ENCODE data around the gene RPA3.

The RPA3 gene

GRCh38 chr7:7731732-7732131 lies 13.3 kb upstream of the RPA3 start:
- ATAC-seq, result no peak

GRCh38 chr7:7720750-7721621 lies 2.6 kb upstream of the RPA3 start:
- no peak for ATAC-seq

DNA sequence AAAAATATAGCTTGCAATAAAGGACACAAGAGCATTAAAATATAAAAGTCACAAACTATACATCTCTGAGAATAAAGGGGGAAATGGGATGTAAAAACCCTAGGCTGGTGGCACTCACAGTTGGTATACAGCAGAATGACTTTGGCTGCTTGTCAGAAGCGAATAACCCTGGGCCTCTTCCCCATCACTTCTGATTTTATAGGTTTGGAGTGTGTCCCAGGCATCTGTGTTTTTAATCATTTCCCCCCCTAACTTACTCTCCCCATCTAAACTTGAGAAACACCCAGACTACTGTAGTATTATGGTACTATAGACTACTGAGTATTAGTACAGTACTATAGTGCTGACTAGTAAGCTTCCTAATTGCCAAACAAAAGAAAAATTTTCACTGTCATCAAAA lies 1.8 kb upstream of the RPA3 start:
- no peak for ATAC-seq

DNA sequence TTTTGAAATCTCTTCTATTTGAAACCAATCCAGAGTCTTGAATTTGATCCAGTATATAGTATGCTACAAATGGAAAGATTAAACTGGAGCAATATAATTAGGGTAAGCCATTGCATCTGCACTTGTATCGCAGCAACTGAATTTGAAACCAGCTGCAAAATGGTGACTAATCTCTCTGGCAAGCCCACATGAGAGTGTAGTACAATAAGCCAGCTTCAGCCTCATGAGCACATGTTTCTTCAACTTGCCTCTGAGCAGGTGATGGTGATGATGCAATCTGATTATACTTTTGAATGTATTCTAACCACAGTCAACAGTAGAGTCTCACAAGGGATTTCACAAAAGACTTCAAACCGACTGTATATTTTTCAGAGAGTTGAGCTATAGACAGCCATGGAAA lies 829 bp upstream of the RPA3 start:
- ATAC-seq, result peak; percentile 99 to 100

- no peak for ATAC-seq
Observed at GRCh38 chr7:7713730-7714129, 4.7 kb downstream of the RPA3 start.

GRCh38 chr7:7710469-7710868 lies 7.9 kb downstream of the RPA3 start:
- ATAC-seq, result no peak

DNA sequence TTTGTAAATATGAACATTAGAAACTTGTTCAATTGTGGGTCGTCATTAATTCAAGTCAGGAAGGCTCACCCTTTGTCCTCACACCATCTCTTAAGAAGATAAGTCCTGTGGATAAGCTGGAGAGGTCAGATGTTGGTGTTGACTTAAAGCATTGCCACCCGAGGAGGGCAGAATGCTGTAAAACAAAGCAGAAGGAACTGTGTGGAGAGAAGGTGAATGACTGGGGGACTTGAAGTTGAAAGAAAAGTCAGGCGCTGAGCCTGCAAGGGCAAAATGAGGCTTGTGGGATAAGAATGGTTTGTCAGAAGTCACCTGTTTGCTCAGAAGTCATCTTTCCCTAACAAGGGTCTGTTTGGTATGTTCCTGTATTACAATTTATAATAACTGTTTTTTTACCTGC lies 9.1 kb downstream of the RPA3 start:
- ATAC-seq, result no peak

GRCh38 chr7:7707806-7708205 lies 10.6 kb downstream of the RPA3 start:
- ATAC-seq, result no peak

DNA sequence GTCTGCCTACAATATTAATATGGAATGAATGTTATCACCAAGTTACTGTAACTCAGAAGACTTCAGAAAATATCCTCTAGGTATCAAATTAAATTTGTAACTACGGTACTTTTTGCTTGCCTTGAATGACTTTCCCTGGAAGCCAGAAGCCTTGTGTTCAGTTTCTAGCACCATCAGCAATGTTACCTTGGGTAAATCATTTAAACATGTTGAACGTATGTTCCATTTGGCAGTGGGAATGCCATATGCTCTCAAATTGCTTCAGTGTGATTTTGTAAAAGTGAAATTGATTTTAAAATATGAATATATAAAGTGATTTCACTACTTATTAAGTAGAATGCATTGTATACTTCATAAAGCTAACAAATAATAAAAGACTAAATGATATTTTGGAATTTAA lies 11.2 kb downstream of the RPA3 start:
- no peak for ATAC-seq

DNA sequence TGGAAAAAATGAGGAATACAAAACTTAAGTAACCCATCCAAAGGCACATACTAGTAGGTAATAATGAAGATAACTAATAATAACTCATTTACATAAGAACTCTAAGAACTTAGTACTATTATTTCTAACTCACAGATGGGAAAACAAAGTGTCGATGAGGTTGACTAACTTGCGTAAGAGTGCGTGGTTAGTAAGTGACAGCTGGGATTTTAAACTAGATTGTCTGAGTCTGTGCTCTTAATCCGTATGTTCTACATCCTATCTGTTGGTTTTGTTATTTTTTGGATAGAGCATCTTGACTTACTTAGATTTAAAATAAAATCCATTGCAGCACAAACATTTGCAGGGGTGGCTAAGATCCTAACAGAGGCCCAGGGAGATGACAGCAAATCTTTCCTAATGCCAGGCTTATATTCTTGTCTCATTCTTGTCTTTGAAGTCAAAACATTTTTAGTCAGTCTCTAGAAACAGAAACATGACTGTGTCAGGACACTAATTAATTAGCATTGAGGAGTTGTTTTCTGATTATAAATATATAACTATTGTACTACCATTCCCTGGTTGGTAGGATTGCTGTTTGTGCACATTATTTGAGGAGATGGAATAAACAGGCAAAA lies 11.7 kb downstream of the RPA3 start:
- ATAC-seq, result no peak

GRCh38 chr7:7706101-7706511 lies 12.3 kb downstream of the RPA3 start:
- no peak for ATAC-seq

GRCh38 chr7:7705318-7705717 lies 13.1 kb downstream of the RPA3 start:
- ATAC-seq, result no peak

GRCh38 chr7:7704867-7705266 lies 13.5 kb downstream of the RPA3 start:
- no peak for ATAC-seq

- ATAC-seq, result no peak
Observed at GRCh38 chr7:7703427-7703826, 15.0 kb downstream of the RPA3 start.

DNA sequence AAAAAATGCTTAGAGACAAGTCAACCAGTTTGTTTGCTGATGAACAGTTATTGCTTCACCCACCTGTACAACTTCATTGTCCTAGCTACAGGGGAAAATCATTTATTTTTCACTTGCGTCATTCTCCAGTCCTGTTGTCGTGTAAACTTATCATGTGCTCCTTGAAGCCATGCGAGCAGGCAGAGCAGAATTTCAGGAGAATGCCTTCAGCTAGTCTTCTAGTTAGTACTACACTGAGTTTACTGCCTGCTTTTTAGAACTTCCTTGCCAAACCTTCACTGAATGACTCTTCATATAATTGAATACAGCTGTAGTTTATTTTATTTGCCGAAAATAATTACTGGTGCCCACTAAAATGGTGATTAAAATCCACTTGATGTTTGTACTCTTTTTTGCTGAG lies 15.6 kb downstream of the RPA3 start:
- no peak for ATAC-seq

DNA sequence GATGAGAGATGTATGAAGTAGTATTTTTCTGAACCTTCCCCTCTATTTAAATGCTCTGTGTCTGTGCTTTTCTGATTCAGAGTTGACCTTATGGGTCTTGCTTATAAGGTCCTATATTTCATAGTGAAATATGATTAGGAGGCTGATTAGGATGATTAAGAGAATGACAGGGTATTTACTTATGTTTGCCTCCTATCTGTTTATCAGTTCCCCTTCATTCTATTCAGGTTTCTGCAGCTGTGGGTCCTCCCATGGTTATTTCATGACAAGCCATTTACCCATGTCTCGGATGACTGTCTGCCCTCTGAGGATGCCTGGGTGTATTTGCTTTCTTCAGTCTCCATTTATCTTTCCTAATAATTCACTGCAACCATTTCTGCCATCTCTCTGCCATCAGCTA lies 16.9 kb downstream of the RPA3 start:
- ATAC-seq, result peak; percentile 25 to 59

- ATAC-seq, result no peak
Observed at GRCh38 chr7:7699970-7700369, 18.4 kb downstream of the RPA3 start.

GRCh38 chr7:7699380-7699779 lies 19.0 kb downstream of the RPA3 start:
- ATAC-seq, result no peak

DNA sequence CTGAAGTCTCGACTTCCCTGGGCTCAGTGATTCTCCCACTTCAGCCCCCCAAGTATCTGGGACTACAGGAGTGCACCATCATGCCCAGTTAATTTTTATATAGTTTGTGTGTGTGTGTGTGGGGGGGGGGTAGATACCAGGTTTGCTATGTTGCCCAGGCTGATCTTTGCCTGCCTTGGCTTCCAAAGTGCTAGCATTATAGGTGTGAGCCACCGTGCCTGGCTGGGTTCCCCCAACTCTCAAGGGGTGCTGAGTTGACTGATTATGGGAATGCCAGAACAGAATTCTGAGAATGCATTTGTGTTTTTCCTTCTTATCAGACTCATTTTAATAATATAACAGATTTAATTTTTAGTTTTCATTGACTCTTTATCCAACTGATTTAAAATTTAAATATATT lies 19.5 kb downstream of the RPA3 start:
- ATAC-seq, result no peak

DNA sequence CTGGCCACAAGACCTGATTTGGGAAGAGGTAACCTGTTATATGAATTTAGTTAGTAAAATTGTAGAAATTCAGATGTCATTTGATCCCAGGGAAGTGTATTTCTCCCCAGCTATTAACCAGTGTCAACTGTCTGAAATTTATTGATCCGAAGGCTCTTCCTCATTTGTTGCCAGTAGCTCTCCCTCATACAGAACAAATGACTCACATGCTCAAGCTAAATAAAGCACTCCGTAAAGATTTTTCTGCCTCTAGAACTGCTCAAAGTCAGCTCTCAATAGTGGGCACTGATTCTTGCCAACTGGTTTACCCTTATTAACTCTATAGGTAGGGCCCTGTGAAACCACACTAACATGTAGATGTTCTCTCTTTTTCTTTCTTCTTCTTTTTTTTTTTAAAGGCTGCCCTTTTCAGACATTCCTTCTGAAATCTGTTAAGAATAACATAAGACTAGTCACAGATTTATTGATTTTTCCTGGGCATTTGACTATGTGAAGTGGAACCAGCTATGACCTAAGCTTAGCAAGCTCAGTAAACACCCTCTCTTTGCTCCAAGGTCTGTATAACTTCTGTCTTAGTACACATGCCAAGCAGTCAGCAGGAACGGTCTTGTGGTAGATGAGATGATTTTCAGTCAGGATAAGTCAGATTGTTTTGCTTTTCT lies 21.8 kb downstream of the RPA3 start:
- no peak for ATAC-seq

DNA sequence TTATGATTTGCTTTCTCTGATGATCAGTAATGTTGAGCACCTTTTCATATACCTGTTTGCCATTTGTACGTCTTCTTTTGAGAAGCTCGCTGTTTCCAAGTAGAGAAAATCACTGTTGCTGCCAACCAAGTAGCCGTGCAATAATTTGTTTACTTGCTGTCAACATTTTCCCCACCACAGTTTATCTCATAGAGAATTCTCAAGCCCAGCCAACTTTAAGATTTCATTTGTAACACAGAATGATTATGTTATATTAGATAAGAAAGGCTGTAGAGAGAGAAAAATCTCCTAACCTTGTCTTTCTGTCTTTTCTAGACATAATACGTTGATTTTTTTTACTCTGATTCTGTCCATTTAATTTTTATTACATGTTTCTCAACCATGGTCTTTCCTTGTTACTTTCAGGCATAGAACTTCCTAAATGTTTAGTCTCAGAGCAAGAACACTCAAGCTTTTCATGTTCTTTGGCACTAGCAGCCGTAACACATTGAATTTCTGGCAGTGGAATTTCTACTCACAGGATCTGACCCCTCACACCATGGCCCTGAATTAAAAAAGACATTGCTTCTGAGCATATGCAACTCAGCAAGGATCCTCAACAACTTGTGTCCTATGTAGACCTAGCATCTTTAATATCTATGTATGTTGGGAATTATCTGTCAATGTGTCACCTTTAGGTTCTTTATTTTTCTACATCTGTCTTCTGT lies 23.1 kb downstream of the RPA3 start:
- ATAC-seq, result no peak

- ATAC-seq, result no peak
Observed at GRCh38 chr7:7694542-7694941, 23.9 kb downstream of the RPA3 start.

DNA sequence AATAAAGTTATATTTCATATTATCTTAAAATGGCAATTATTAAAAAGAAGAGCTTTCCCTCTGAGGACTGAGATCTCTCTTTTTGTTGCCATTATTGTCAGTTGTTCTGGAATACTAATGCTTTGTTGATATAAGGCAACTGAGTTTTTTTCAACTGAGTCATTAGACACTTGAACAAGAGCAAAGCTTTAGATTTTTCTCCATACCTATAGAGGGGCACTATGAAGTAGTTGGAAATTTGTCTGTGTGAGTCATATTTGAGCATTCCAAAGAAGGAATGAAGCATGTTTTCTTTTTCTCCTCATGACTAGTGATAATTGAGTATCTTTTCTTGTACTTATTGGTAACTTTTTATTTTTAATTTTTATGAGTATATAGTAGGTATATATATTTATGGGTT lies 24.5 kb downstream of the RPA3 start:
- ATAC-seq, result no peak

All from activated CD4-positive, CD25-positive, alpha-beta regulatory T cell treated with anti-CD3 and anti-CD28 coated beads, Interleukin-2, amount 50 U/mL, for 24 hours (primary cell).